ENCODE measurements around the gene NFATC1.

- no peak for TF ChIP-seq E2F6 (IDR thresholded peaks at IDR 0.05; ENCODE audit: borderline replicate concordance, low read depth)
- TF ChIP-seq EP300 (IDR thresholded peaks at IDR 0.05) = no peak
- no peak for TF ChIP-seq RFX5 (IDR thresholded peaks at IDR 0.05)
- TF ChIP-seq MAZ (IDR thresholded peaks at IDR 0.05; ENCODE audit: borderline replicate concordance, low read depth, low read length) = no peak
These were observed 95.4 kb downstream of the NFATC1 start for GRCh38 chr18:79491081-79491551.
